Measurements from ENCODE around the gene GPR85.

GRCh38 chr7:113046453-113046852 is 40.2 kb downstream of the GPR85 start:
- TF ChIP-seq CTCF (IDR thresholded peaks at IDR 0.05) = no peak
- TF ChIP-seq POLR2A (IDR thresholded peaks at IDR 0.05) = no peak

All from right lobe of liver (tissue), 4 donors.